Stomach (tissue), 9 donors: ENCODE data around the gene CYP27C1. TPM values are rescaled to one million over a fixed set of nuclear protein-coding genes. Genes with fewer than 3 reads are reported as not detected.
A peak's percentile ranks its signal among the peaks of the same experiment; 100 is the strongest.
"Not testable (repeated sequence)": the region's sequence is repeated elsewhere in the genome, so short reads cannot be mapped to it uniquely, and the experiment has no call there.

Experiments used
- DNase-seq, 2 donors: peaks; one replicate each; pipeline versions ENCODE4 v3.0.0 to v3.0.0-alpha.2; 2013 to 2019
- H3K27ac ChIP-seq, 5 donors: fragments of 200-600 bp in 4 of 5; sonication (generic) in 4 of 5; one replicate each; pipeline ENCODE4 v1.5.1; 2013 to 2019; ENCODE audit warnings: mild to moderate bottlenecking in 1 of 5, moderate library complexity in 1 of 5
- H3K27me3 ChIP-seq, 3 donors: fragments of 200-600 bp; sonication (generic); one replicate each; pipeline ENCODE4 v1.5.1; 2017 to 2019; ENCODE audit warnings: mixed run types in 1 of 3
- H3K36me3 ChIP-seq, 4 donors: fragments of 200-600 bp; sonication (generic); 1 replicate in 3 of 4; 2 replicates in 1 of 4; pipeline ENCODE4 v1.5.1; 2016 to 2019
- H3K4me1 ChIP-seq, 4 donors: fragments of 200-600 bp; sonication (generic); one replicate each; pipeline ENCODE4 v1.5.1; 2016 to 2019
- H3K4me3 ChIP-seq, 4 donors: fragments of 200-600 bp; sonication (generic) in 3 of 4; one replicate each; pipeline ENCODE4 v1.5.1; 2016 to 2019; ENCODE audit warnings: mild to moderate bottlenecking in 1 of 4
- H3K9me3 ChIP-seq, 4 donors: fragments of 200-600 bp; sonication (generic); one replicate each; pipeline ENCODE4 v1.5.1; 2016 to 2019
- EP300 ChIP-seq: sonication (generic); formaldehyde crosslinking; IDR thresholded peaks from one replicate; pipeline ENCODE4 v1.6.1; 2017; ENCODE audit warnings: antibody characterized with exemption
- POLR2A ChIP-seq, 4 donors: fragments of 450-650 bp; IDR thresholded peaks; one replicate each; pipeline ENCODE4 v1.6.1; 2016; ENCODE audit warnings: antibody characterized with exemption in 4 of 4, control low read depth in 2 of 4, mild to moderate bottlenecking in 1 of 4, moderate library complexity in 1 of 4
- POLR2AphosphoS5 ChIP-seq, 3 donors: sonication (generic); formaldehyde crosslinking; IDR thresholded peaks; one replicate each; pipeline ENCODE4 v1.6.1; 2016; ENCODE audit warnings: antibody characterized with exemption in 3 of 3
- WGBS, 5 donors: extraction: QIAGEN DNeasy Blood & Tissue Kit in 3 of 5; methylation state at CpG; one replicate each; pipeline versions ENCODE4 v1.1.5 to v1.1.7; 2013 to 2018; 5-methylcytosine and 5-hydroxymethylcytosine counted together
- intact Hi-C: fragments of 100-400 bp; cut with DNase I; formaldehyde crosslinking; loops from one replicate; pipeline ENCODE4 v1.15.1; 2023; ENCODE audit warnings: low total_unique reads
- polyA plus RNA-seq, 3 donors: library from polyadenylated mRNA; stranded (reverse); fragments of 200-250 nt; gene quantifications; one replicate each; pipeline ENCODE4 v1.2.3, GENCODE V29; 2013
- total RNA-seq, 5 donors: library from RNA; depleted of rRNA; stranded (reverse); fragments of >200 nt; gene quantifications; one replicate each; pipeline versions ENCODE4 v1.1.0 to v1.2.3, GENCODE V29; 2014 to 2016
- TF ChIP-seq, protein P1 (sequence below), 7 experiments: fragments of 450-650 bp in 4 of 7; fragments of 200-600 bp in 3 of 7; sonication (generic) in 3 of 7; IDR thresholded peaks; one replicate each; pipeline ENCODE4 v1.5.1; 2016 to 2019; ENCODE audit warnings: antibody characterized with exemption in 7 of 7, control low read depth in 2 of 7, mild to moderate bottlenecking in 1 of 7
- donor health status: healthy with polysubstance abuse.
- donor health status: Bipolar disorder and iron deficiency.
- donor health status: healthy.

CYP27C1 gene
- total and polyA plus RNA-seq, 8 donors, result 0.25 to 3.5 (median 0.40) TPM; not detected in 4

DNA sequence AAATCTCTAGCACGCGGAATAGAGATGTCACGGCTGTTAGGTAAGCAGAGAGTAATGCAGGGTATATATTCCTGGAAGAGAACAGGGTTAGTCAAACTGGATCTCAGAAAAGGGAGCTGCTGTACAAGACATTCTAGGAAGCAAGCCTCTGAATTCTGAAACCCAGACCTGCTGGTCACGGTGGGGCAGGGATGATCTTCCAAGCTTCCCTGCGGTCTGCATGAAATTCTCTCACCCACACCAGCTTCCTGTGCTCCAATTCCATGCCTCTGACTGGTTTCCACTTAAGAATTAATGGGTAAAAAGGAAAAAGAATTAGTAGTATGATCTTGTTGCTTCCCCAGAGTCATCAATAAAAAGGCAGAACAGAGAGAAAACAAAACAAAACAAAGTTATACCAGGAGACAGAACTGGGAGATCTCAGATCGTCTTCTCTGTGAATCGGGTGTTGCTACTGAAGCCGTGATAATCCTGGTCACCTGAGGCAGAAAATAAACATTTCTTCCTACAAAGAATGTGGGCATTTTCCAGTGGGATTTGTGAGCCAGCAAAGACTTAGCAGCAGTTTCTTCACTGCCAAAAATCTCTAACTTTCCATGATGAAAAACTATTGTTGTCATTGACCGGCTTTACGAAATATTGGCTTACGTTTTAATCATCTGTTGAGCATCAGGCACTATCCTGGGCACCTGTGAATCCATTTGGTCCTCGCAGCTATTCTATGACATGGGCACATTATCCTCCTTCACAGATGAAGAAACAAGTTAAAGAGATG is 5.3 kb upstream of the CYP27C1 start:
- no peak for DNase-seq
- 58 to 65% (median 59%) methylated on average over 12 of the region's 12 CpGs for WGBS, 5 donors
- no peaks in the 10 kb centered on the region for H3K36me3 ChIP-seq
- H3K27ac ChIP-seq, result no peak overlapping the region
- H3K4me3 ChIP-seq, result no peak overlapping the region
- intact Hi-C loops, result no loop called here
- TF ChIP-seq, protein P1, sequence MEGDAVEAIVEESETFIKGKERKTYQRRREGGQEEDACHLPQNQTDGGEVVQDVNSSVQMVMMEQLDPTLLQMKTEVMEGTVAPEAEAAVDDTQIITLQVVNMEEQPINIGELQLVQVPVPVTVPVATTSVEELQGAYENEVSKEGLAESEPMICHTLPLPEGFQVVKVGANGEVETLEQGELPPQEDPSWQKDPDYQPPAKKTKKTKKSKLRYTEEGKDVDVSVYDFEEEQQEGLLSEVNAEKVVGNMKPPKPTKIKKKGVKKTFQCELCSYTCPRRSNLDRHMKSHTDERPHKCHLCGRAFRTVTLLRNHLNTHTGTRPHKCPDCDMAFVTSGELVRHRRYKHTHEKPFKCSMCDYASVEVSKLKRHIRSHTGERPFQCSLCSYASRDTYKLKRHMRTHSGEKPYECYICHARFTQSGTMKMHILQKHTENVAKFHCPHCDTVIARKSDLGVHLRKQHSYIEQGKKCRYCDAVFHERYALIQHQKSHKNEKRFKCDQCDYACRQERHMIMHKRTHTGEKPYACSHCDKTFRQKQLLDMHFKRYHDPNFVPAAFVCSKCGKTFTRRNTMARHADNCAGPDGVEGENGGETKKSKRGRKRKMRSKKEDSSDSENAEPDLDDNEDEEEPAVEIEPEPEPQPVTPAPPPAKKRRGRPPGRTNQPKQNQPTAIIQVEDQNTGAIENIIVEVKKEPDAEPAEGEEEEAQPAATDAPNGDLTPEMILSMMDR (IDR thresholded peaks at IDR 0.05), result no peak
- TF ChIP-seq POLR2A (IDR thresholded peaks at IDR 0.05), result no peak
- TF ChIP-seq EP300, result no peak
- TF ChIP-seq POLR2AphosphoS5 (IDR thresholded peaks at IDR 0.05), result no peak
- peaks cover 0 to 7% (median 5%) of the 10 kb centered on the region in 4 donors for H3K9me3 ChIP-seq
- H3K4me1 ChIP-seq, result peaks cover 7 to 26% (median 16%) of the 10 kb centered on the region in 4 donors
- peaks cover 0 to 42% (median 5%) of the 10 kb centered on the region in 3 donors for H3K27me3 ChIP-seq

DNA sequence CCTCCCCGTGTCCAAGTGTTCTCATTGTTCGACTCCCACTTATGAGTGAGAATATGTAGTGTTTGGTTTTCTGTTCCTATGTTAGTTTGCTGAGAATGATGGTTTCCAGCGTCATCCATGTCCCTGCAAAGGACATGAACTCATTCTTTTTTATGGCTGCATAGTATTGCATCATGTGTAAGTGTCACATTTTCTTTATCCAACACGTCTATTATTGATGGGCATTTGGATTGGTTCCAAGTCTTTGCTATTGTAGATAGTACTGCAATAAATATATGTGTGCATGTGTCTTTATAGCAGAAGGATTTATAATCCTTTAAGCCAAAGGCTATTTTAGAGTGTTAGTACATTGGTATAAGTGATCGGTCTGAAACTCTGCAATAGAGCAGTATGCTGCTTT is 4.0 kb upstream of the CYP27C1 start:
- H3K9me3 ChIP-seq, intact Hi-C loops, H3K27ac ChIP-seq, H3K36me3 ChIP-seq, DNase-seq, H3K4me3 ChIP-seq: not testable (repeated sequence)
- H3K27me3 ChIP-seq, result peaks cover 6 to 54% (median 18%) of the 10 kb centered on the region in 3 donors
- H3K4me1 ChIP-seq, result peaks cover 15 to 37% (median 27%) of the 10 kb centered on the region in 4 donors
- WGBS, 5 donors, result 68 to 82% (median 79%) methylated on average over 5 of the region's 5 CpGs

DNA sequence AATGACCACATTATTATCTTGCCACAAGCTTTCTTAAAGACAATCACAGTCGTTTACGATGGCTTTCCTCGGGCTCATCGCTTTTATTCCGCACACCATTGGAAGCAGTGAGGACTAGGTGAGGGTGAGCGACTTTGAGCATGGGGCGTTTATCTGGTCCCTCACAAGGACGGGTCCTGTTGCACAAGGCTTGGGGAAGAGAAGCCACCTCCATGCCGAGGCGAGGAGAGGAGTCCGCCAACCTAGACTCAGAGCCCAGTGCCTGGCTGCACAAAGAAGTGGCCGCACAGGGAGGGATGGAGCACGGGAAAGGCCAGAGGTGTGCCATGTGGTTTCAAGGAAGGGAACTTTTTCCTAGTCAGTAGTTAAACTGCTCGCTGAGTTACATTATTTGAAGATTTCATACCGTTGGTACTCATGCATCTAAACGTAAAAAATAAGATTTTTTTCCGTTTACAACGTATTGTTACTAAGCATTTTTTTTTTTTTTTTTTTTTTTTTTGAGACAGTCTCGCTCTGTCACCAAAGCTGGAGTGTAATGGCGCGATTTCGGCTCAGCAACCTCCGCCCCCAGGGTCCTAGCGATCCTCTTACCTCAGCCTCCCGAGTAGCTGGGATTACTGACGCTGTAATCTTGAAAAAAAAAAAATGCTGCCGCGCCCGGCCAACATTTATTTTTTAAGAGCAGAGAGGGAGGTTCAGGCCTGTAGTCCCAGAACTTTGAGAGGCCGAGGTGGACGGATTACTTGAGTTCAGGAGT is 849 bp upstream of the CYP27C1 start:
- H3K4me1 ChIP-seq, result peaks cover 15 to 31% (median 25%) of the 10 kb centered on the region in 4 donors
- no peak for TF ChIP-seq POLR2A (IDR thresholded peaks at IDR 0.05)
- TF ChIP-seq POLR2AphosphoS5 (IDR thresholded peaks at IDR 0.05), result no peak
- no peak for TF ChIP-seq EP300
- TF ChIP-seq, protein P1 (IDR thresholded peaks at IDR 0.05), result no peak
- H3K36me3 ChIP-seq, result no peaks in the 10 kb centered on the region
- peaks cover 0 to 6% (median 0%) of the 10 kb centered on the region in 4 donors for H3K9me3 ChIP-seq
- intact Hi-C loops, result no loop called here
- WGBS, 5 donors, result 35 to 48% (median 39%) methylated on average over 31 of the region's 31 CpGs
- peak overlapping the region in 2 of 4 donors; percentile 50 to 68 for H3K4me3 ChIP-seq
- no peak overlapping the region for H3K27ac ChIP-seq
- H3K27me3 ChIP-seq, result peaks cover 11 to 75% (median 36%) of the 10 kb centered on the region in 3 donors
- no peak for DNase-seq

DNA sequence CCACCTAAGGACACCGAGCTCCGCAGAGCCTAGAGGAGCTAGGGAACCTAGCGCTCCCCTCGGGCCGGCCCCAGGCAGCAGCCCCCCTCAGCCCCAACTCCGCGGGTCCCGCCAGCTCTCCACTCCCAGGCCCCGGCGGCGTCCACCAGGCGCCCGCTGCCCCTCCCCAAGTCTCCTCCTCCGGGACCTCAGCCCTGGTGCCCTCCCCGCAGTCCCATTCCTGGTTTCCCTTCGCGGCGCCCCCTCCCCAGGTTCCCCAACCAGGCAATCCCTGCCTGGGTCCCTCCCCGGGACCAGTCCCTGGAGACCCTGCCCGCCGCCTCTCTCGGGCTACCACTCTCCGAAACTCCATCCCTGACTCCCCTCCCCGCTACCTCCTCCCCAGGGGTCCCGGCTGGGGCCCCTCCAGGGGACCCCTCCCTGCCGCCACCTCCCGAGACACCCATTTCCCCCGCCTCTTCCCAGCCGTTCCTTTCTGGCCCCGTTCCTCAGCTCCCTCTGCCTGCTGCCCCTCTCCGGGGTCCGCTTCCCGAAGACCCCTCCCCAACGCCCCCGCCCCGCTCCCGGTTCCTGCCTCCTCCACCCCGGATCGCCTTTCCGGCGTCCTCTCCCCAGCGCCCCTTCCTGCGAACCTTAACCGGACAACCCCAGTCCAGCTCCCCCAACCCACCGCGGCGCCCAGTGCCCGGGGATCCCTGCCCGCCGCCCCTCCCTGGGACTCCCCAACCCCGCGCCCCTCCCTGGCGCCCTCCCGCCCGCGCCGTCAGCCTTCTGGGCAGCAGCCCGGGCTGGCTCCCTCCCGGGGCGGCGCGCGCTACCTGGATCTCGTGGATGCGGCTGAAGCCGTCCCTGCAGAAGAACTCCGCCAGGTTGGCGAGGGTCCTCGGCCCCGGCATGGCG is 678 bp downstream of the CYP27C1 start:
- H3K36me3 ChIP-seq, result no peaks in the 10 kb centered on the region
- WGBS, 5 donors, result 1 to 2% (median 2%) methylated on average over 36 to 71 of the region's 71 CpGs

More for the DNA sequence above, 678 bp downstream of the CYP27C1 start:
- peaks cover 11 to 73% (median 36%) of the 10 kb centered on the region in 3 donors for H3K27me3 ChIP-seq
- intact Hi-C loops, result no loop called here
- DNase-seq, result peak in 1 of 2 donors; percentile 77
- peak overlapping the region; percentile 50 to 68 (median 51) for H3K4me3 ChIP-seq
- H3K9me3 ChIP-seq, result peaks cover 0 to 6% (median 0%) of the 10 kb centered on the region in 4 donors
- H3K4me1 ChIP-seq, result peaks cover 14 to 24% (median 23%) of the 10 kb centered on the region in 4 donors
- H3K27ac ChIP-seq, result peak overlapping the region in 2 of 5 donors; percentile 19 to 58
- TF ChIP-seq EP300, result no peak
- TF ChIP-seq POLR2AphosphoS5 (IDR thresholded peaks at IDR 0.05), result no peak
- TF ChIP-seq, protein P1 (IDR thresholded peaks at IDR 0.05), result no peak
- no peak for TF ChIP-seq POLR2A (IDR thresholded peaks at IDR 0.05)
